ENCODE data around the gene PER1.

Gene PER1

GRCh38 chr17:8100763-8101162 is 51.4 kb downstream of the PER1 start:
- DNase-seq (ENCODE audit: low read depth in 2 of 2, low spot score in 1 of 2): no peak

GRCh38 chr17:8100111-8100510 is 52.1 kb downstream of the PER1 start:
- no peak for DNase-seq (ENCODE audit: low read depth in 2 of 2, low spot score in 1 of 2)

- no peak for DNase-seq (ENCODE audit: low read depth in 2 of 2, low spot score in 1 of 2)
Observed at GRCh38 chr17:8096541-8096940, 55.7 kb downstream of the PER1 start.

- no peak for DNase-seq (ENCODE audit: low read depth in 2 of 2, low spot score in 1 of 2)
Observed at GRCh38 chr17:8095361-8095760, 56.8 kb downstream of the PER1 start.

GRCh38 chr17:8091033-8091687 is 61.0 kb downstream of the PER1 start:
- DNase-seq (ENCODE audit: low read depth in 2 of 2, low spot score in 1 of 2): no peak

Data from stimulated activated CD8-positive, alpha-beta memory T cell treated with anti-CD3 and anti-CD28 coated beads, Interleukin-4, amount 100 ng/mL, for 1 hour (primary cell).